Endothelial cell of umbilical vein (primary cell): ENCODE data around the gene GTF2IRD1. TPM values are rescaled to one million over a fixed set of nuclear protein-coding genes. Genes with fewer than 3 reads are reported as not detected.

Experiments used
- BruUV-seq: library from RNA; stranded (reverse); fragments of 400-500 nt; replicated peaks from 2 replicates; lab custom pipeline; 2021; lab: Mats Ljungman, UMichigan
- CTCF ChIA-PET: fragments of 300-600, 350-600 bp; sonication (Branson Sonifier 250); formaldehyde crosslinking; loops from one replicate; lab custom pipeline; 2021; ENCODE audit warnings: antibody characterized with exemption, inconsistent platforms; lab: Charles Lee
- POLR2A ChIA-PET: fragments of 300-600, 350-600 bp; sonication (Branson Sonifier 250); formaldehyde crosslinking; loops from one replicate; lab custom pipeline; 2021; ENCODE audit warnings: antibody characterized with exemption, inconsistent platforms; lab: Charles Lee
- DNase-seq: peaks from one replicate; pipeline ENCODE4 v3.0.0-alpha.2; 2011; ENCODE audit warnings: low read depth, low spot score
- FAIRE-seq: peaks from 2 replicates; lab custom pipeline; 2011; peaks lifted over from hg19 to GRCh38; lab: Jason Lieb, UNC
- H2AFZ ChIP-seq: 2 replicates; pipeline ENCODE4 v1.6.0; 2012; ENCODE audit warnings: low read depth, low read length, control low read depth, inconsistent platforms
- H3K27ac ChIP-seq: 2 replicates; pipeline ENCODE4 v1.5.1; 2011; ENCODE audit warnings: low read depth, mild to moderate bottlenecking, control low read depth, low read length, moderate library complexity; ENCODE audit not compliant: insufficient read depth
- H3K27me3 ChIP-seq, 2 experiments: 2 replicates each; pipeline versions ENCODE4 v1.6.0 to v1.6.1; 2011; ENCODE audit warnings: low read length in 2 of 2, mixed read lengths in 1 of 2; ENCODE audit not compliant: control insufficient read depth in 2 of 2, insufficient read depth in 2 of 2
- H3K36me3 ChIP-seq, 2 experiments: 2 replicates in 1 of 2; 3 replicates in 1 of 2; pipeline ENCODE4 v1.5.1; 2011; ENCODE audit warnings: low read length in 2 of 2, mild to moderate bottlenecking in 1 of 2, moderate library complexity in 1 of 2; ENCODE audit not compliant: control insufficient read depth in 2 of 2, insufficient read depth in 2 of 2; ENCODE audit errors: extremely low read depth in 1 of 2
- H3K4me1 ChIP-seq: 3 replicates; pipeline ENCODE4 v1.5.1; 2011; ENCODE audit warnings: mild to moderate bottlenecking, low read length; ENCODE audit not compliant: control insufficient read depth, insufficient read depth; ENCODE audit errors: extremely low read depth
- H3K4me2 ChIP-seq: 2 replicates; pipeline ENCODE4 v1.6.1; 2011; ENCODE audit warnings: low read length, control low read depth, mixed read lengths; ENCODE audit not compliant: insufficient read depth
- H3K4me3 ChIP-seq, 3 experiments: fragments of 200-600 bp in 1 of 3; sonication (generic), shearing (Covaris generic) in 1 of 3; replicated peaks in 1 of 3; 2 replicates each; pipeline ENCODE4 v1.5.1; 2011 to 2016; ENCODE audit warnings: control low read depth in 3 of 3, low read length in 3 of 3, mild to moderate bottlenecking in 2 of 3, inconsistent platforms in 1 of 3, low read depth in 1 of 3, moderate library complexity in 1 of 3; ENCODE audit not compliant: insufficient read depth in 1 of 3
- H3K79me2 ChIP-seq: 2 replicates; pipeline ENCODE4 v1.6.0; 2012; ENCODE audit warnings: low read length, inconsistent platforms; ENCODE audit not compliant: control insufficient read depth, insufficient read depth
- H3K9ac ChIP-seq: replicated peaks from 2 replicates; pipeline ENCODE3; 2011; ENCODE audit warnings: low read length, control low read depth; ENCODE audit not compliant: insufficient read depth; ENCODE audit errors: extremely low read depth
- H3K9me1 ChIP-seq: replicated peaks from 3 replicates; pipeline ENCODE4 v1.6.0; 2011; ENCODE audit warnings: mild to moderate bottlenecking, low read length; ENCODE audit not compliant: control insufficient read depth, insufficient read depth; ENCODE audit errors: extremely low read depth
- H3K9me3 ChIP-seq: replicated peaks from 2 replicates; pipeline ENCODE4 v1.5.1; 2012; ENCODE audit warnings: low read length, inconsistent platforms; ENCODE audit not compliant: control insufficient read depth, insufficient read depth
- H4K20me1 ChIP-seq: replicated peaks from 2 replicates; pipeline ENCODE3; 2011; ENCODE audit warnings: mild to moderate bottlenecking, low read length; ENCODE audit not compliant: control insufficient read depth, insufficient read depth; ENCODE audit errors: extremely low read depth
- EZH2 ChIP-seq: IDR thresholded peaks from 2 replicates; pipeline ENCODE4 v1.6.1; 2012; ENCODE audit warnings: borderline replicate concordance, low read depth, mild to moderate bottlenecking, moderate library complexity, low read length, inconsistent platforms; ENCODE audit not compliant: severe bottlenecking
- FOS ChIP-seq: IDR thresholded peaks from 2 replicates; pipeline ENCODE4 v1.6.1; 2011; ENCODE audit warnings: mild to moderate bottlenecking, low read length, moderate library complexity, borderline replicate concordance; ENCODE audit not compliant: insufficient read depth
- GATA2 ChIP-seq: IDR thresholded peaks from 2 replicates; pipeline ENCODE4 v1.7.0; 2011; ENCODE audit warnings: low read depth, mild to moderate bottlenecking, moderate library complexity, mixed read lengths, low read length; ENCODE audit not compliant: insufficient read length, insufficient read depth
- JUN ChIP-seq: IDR thresholded peaks from 2 replicates; pipeline ENCODE4 v1.6.1; 2011; ENCODE audit warnings: borderline replicate concordance, low read depth; ENCODE audit not compliant: insufficient read length, insufficient read depth
- MYC ChIP-seq: IDR thresholded peaks from one replicate; pipeline ENCODE4 v1.6.1; 2011; ENCODE audit warnings: mild to moderate bottlenecking, low read depth, low read length
- POLR2A ChIP-seq: IDR thresholded peaks from 2 replicates; pipeline ENCODE4 v1.6.1; 2012; ENCODE audit warnings: low read depth, mild to moderate bottlenecking, control low read depth, low read length
- POLR2AphosphoS5 ChIP-seq: IDR thresholded peaks from 2 replicates; pipeline ENCODE4 v1.6.1; 2012; ENCODE audit warnings: low read depth, mild to moderate bottlenecking, control low read depth, low read length, moderate library complexity; ENCODE audit not compliant: insufficient read depth
- dilution Hi-C: fragments of 300-500 bp; cut with MboI; formaldehyde crosslinking; loops from one replicate; pipeline ENCODE4 v1.15.0; 2019; ENCODE audit warnings: low sequenced_read_pairs; ENCODE audit not compliant: extremely low pct_ligation_motif_present
- intact Hi-C: fragments of 100-400 bp; cut with micrococcal nuclease; formaldehyde crosslinking; loops from one replicate; pipeline ENCODE4 v1.10.0; 2022
- polyA plus RNA-seq, 4 experiments: library from polyadenylated mRNA; depleted of rRNA in 3 of 4; stranded (reverse) in 3 of 4; unstranded in 1 of 4; fragments of >200 nt; gene quantifications; 2 replicates each; pipeline versions ENCODE4 v1.2.1 to v1.2.3, GENCODE V29; 2011 to 2012; ENCODE audit warnings: missing spikeins in 1 of 4
- total RNA-seq: library from RNA; stranded (reverse); gene quantifications from 2 replicates; pipeline ENCODE4 v1.2.3, GENCODE V29; 2021
- TF ChIP-seq, protein P1 (sequence below): IDR thresholded peaks from 2 replicates; pipeline ENCODE4 v1.6.1; 2011; ENCODE audit not compliant: insufficient read depth, insufficient read length
- TF ChIP-seq, protein P2 (sequence below), 2 donors: IDR thresholded peaks; 1 replicate in 1 of 2; 2 replicates in 1 of 2; pipeline ENCODE4 v1.5.1; 2011; ENCODE audit warnings: low read length in 2 of 2, mild to moderate bottlenecking in 2 of 2, moderate library complexity in 2 of 2, control low read depth in 1 of 2, inconsistent platforms in 1 of 2, low read depth in 1 of 2; ENCODE audit not compliant: insufficient read depth in 1 of 2; ENCODE audit errors: extremely low read depth in 1 of 2

GTF2IRD1 gene
- total and polyA plus RNA-seq, 2 donors (not counting 3 experiments of a cell fraction or from before 2014, with no cell fraction given), result 14.2 to 24.2 TPM

DNA sequence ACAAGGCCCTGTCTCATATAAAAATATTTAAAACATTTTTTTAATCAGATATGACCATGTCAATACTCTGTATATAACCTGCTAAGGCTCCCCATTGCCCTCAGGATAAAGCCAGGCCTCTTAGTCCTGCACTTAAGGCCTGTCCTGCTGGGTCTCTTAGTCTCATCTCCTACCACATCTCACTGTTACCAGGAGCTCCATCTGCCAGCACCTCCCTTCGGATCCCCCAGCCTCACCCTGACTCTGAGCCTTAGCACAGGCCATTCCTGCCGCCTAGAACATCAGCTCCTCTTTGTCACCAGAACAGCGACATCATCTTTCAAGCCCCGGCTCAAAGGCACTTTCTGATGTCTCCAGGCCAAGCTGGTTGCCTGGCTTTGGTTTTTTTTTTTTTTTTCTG is 25.7 kb upstream of the GTF2IRD1 start:
- Histone ChIP-seq H3K27me3 (no peaks in the 10 kb centered on the region), H3K9me3 (no peaks in the 10 kb centered on the region), H3K9ac (no peak overlapping the region), H3K79me2 (no peaks in the 10 kb centered on the region), H4K20me1 (no peaks in the 10 kb centered on the region), H3K4me1 (no peaks in the 10 kb centered on the region), H2AFZ (no peak overlapping the region), H3K4me2 (no peak overlapping the region), H3K36me3 (no peaks in the 10 kb centered on the region), H3K4me3 (no peak overlapping the region), H3K27ac (no peak overlapping the region), H3K9me1 (no peaks in the 10 kb centered on the region)
- CTCF ChIA-PET, result interaction anchor here (0.8 to 1.1 kb wide), 3 partner anchors 12 to 222 kb away, joined by 4 read pairs; no protein-coding TSS in a partner anchor
- FAIRE-seq (no peak), DNase-seq (no peak)
- POLR2A ChIA-PET, result interaction anchor here (0.5 kb wide), 1 partner anchor 13 kb away, joined by 3 read pairs; no protein-coding TSS in a partner anchor
- TF ChIP-seq JUN, result no peak
- intact Hi-C loops (loop anchor here (5.0 kb wide), 1 partner anchor 284 kb away; no protein-coding TSS in a partner anchor), dilution Hi-C loops (no loop called here)
- no TSS peak for BruUV-seq

DNA sequence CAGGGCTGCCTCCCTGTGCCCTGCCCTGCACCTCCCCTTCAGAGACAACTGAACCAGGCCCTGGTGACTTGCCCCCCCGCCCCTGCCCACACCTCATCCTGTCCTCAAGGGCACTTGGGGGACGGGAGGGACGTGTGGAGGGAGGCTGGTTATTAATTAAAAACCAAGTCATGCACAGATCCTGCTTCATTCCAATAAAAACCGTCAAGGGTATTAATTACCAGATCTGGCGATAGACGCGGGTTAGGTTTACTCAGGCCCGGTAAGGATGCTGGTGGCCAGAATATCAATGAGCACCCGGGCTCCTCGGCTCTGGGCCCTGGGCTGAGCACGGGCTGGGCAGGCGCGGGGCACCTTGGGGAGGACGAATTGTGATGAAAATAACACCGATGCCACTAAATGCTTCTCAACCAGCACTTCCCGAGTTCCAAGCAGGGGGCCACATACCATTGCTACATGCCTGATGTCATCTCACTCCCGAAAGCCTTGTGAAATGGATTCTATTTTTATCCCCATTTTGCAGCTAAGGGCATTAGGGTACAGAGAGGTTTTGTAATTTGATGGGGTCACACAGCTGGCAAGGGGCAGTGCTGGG is 24.5 kb upstream of the GTF2IRD1 start:
- Histone ChIP-seq H3K27ac (no peak overlapping the region), H3K9me3 (no peaks in the 10 kb centered on the region), H3K9ac (no peak overlapping the region), H2AFZ (no peak overlapping the region), H3K4me2 (no peak overlapping the region), H4K20me1 (no peaks in the 10 kb centered on the region), H3K36me3 (no peaks in the 10 kb centered on the region), H3K4me3 (no peak overlapping the region), H3K9me1 (no peaks in the 10 kb centered on the region), H3K4me1 (no peaks in the 10 kb centered on the region), H3K79me2 (no peaks in the 10 kb centered on the region), H3K27me3 (no peaks in the 10 kb centered on the region)
- TF ChIP-seq POLR2A, result no peak
- TF ChIP-seq MYC, result no peak
- TF ChIP-seq JUN, result no peak
- TF ChIP-seq, protein P1, sequence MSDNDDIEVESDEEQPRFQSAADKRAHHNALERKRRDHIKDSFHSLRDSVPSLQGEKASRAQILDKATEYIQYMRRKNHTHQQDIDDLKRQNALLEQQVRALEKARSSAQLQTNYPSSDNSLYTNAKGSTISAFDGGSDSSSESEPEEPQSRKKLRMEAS, result no peak
- no peak for TF ChIP-seq EZH2
- no peak for TF ChIP-seq POLR2AphosphoS5
- TF ChIP-seq, protein P2, sequence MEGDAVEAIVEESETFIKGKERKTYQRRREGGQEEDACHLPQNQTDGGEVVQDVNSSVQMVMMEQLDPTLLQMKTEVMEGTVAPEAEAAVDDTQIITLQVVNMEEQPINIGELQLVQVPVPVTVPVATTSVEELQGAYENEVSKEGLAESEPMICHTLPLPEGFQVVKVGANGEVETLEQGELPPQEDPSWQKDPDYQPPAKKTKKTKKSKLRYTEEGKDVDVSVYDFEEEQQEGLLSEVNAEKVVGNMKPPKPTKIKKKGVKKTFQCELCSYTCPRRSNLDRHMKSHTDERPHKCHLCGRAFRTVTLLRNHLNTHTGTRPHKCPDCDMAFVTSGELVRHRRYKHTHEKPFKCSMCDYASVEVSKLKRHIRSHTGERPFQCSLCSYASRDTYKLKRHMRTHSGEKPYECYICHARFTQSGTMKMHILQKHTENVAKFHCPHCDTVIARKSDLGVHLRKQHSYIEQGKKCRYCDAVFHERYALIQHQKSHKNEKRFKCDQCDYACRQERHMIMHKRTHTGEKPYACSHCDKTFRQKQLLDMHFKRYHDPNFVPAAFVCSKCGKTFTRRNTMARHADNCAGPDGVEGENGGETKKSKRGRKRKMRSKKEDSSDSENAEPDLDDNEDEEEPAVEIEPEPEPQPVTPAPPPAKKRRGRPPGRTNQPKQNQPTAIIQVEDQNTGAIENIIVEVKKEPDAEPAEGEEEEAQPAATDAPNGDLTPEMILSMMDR (IDR thresholded peaks at IDR 0.05; ENCODE audit: extremely low read depth in 1 of 2, insufficient read depth in 1 of 2, low read depth in 1 of 2, low read length in 2 of 2), result no peak
- no peak for TF ChIP-seq FOS
- TF ChIP-seq GATA2, result no peak
- BruUV-seq, result no TSS peak
- intact Hi-C loops, result loop anchor here (5.0 kb wide), 1 partner anchor 283 kb away; no protein-coding TSS in a partner anchor
- DNase-seq (no peak), FAIRE-seq (no peak)
- CTCF ChIA-PET, result interaction anchor here (1.6 kb wide), 1 partner anchor 11 kb away, joined by 4 read pairs; no protein-coding TSS in a partner anchor
- POLR2A ChIA-PET, result no interaction called here
- dilution Hi-C loops, result no loop called here
